ENCODE measurements around the gene PARD3B. TPM values are rescaled to one million over a fixed set of nuclear protein-coding genes. Genes with fewer than 3 reads are reported as not detected.

PARD3B gene
- total and polyA plus RNA-seq, 2 of the 13 experiments (the other 11 are each of a cell fraction or from before 2014, with no cell fraction given) = 0.71 to 2.3 TPM

- H3K9me3 ChIP-seq (ENCODE audit: low read length) = peaks cover 13% of the 10 kb centered on the region
- no peaks in the 10 kb centered on the region for H4K20me1 ChIP-seq (ENCODE audit: insufficient read depth, low read length)
- ATAC-seq = no peak
- no peaks in the 10 kb centered on the region for H3K36me3 ChIP-seq (replicated peaks in 1 of 2; ENCODE audit: control insufficient read depth in 1 of 2, insufficient read depth in 2 of 2, low read length in 2 of 2)
- no peak for DNase-seq (ENCODE audit: low spot score)
- no peak overlapping the region for H3K9ac ChIP-seq (ENCODE audit: insufficient read depth, low read depth, low read length)
- no peak overlapping the region for H2AFZ ChIP-seq (ENCODE audit: low read length)
- no peaks in the 10 kb centered on the region for H3K27me3 ChIP-seq (ENCODE audit: control insufficient read depth in 1 of 2, insufficient read depth in 2 of 2, low read length in 2 of 2)
- in situ Hi-C loops (cut with HindIII; ENCODE audit: extremely low pct_ligation_motif_present, low pct_unique_long_range_greater_than_20kb) = no loop called here
- intact Hi-C loops (cut with micrococcal nuclease; ENCODE audit: unreplicated experiment) = no loop called here
- no peak for FAIRE-seq
- ChIA-PET POLR2A (no interaction called here), CTCF (ENCODE audit: low intra/inter-chr PET ratio, low total read pairs) (no interaction called here)
- H3K4me2 ChIP-seq (ENCODE audit: low read depth, low read length) = no peak overlapping the region
- no peaks in the 10 kb centered on the region for H3K4me1 ChIP-seq (ENCODE audit: insufficient read depth, low read length)
- 52% methylated on average over 7 of the region's 7 CpGs for WGBS (ENCODE audit: low lambda C conversion rate)
- H3K27ac ChIP-seq (ENCODE audit: extremely low read length, insufficient read depth, low read length) = no peak overlapping the region
- BruUV-seq (replicated peaks) = no TSS peak
- H3K79me2 ChIP-seq (ENCODE audit: insufficient read depth, low read length) = no peaks in the 10 kb centered on the region
- no peak overlapping the region for H3K4me3 ChIP-seq (replicated peaks in 1 of 3; ENCODE audit: insufficient read depth in 1 of 3, low read depth in 2 of 3, low read length in 3 of 3)
- no peak for TF ChIP-seq GLI4 (CRISPR knock-in tag; IDR thresholded peaks at IDR 0.05; ENCODE audit: borderline replicate concordance)
- TF ChIP-seq CEBPB (IDR thresholded peaks at IDR 0.05; ENCODE audit: borderline replicate concordance, low read depth, low read length) = peak; percentile 55; the same call in 1 of the 2 replicates
Measured at GRCh38 chr2:204628926-204629712, 83.8 kb downstream of the PARD3B start.

GRCh38 chr2:204632410-204632809 lies 87.1 kb downstream of the PARD3B start:
- intact Hi-C loops (cut with micrococcal nuclease; ENCODE audit: unreplicated experiment) (no loop called here), in situ Hi-C loops (cut with HindIII; ENCODE audit: extremely low pct_ligation_motif_present, low pct_unique_long_range_greater_than_20kb) (no loop called here)
- Histone ChIP-seq H3K27ac (ENCODE audit: extremely low read length, insufficient read depth, low read length) (no peak overlapping the region), H3K9ac (ENCODE audit: insufficient read depth, low read depth, low read length) (no peak overlapping the region), H3K36me3 (replicated peaks in 1 of 2; ENCODE audit: control insufficient read depth in 1 of 2, insufficient read depth in 2 of 2, low read length in 2 of 2) (no peaks in the 10 kb centered on the region), H3K9me3 (ENCODE audit: low read length) (peaks cover 24% of the 10 kb centered on the region), H3K4me1 (ENCODE audit: insufficient read depth, low read length) (no peaks in the 10 kb centered on the region), H3K79me2 (ENCODE audit: insufficient read depth, low read length) (no peaks in the 10 kb centered on the region), H3K27me3 (ENCODE audit: control insufficient read depth in 1 of 2, insufficient read depth in 2 of 2, low read length in 2 of 2) (no peaks in the 10 kb centered on the region), H3K4me3 (replicated peaks in 1 of 3; ENCODE audit: insufficient read depth in 1 of 3, low read depth in 2 of 3, low read length in 3 of 3) (no peak overlapping the region), H3K4me2 (ENCODE audit: low read depth, low read length) (no peak overlapping the region), H4K20me1 (ENCODE audit: insufficient read depth, low read length) (no peaks in the 10 kb centered on the region), H2AFZ (ENCODE audit: low read length) (no peak overlapping the region)
- FAIRE-seq (no peak), DNase-seq (ENCODE audit: low spot score) (no peak), ATAC-seq (no peak)
- ChIA-PET CTCF (ENCODE audit: low intra/inter-chr PET ratio, low total read pairs) (no interaction called here), POLR2A (no interaction called here)
- BruUV-seq (replicated peaks) = no TSS peak
- WGBS (ENCODE audit: low lambda C conversion rate) = 57% methylated on average over 3 of the region's 3 CpGs
- TF ChIP-seq KDM2A (CRISPR knock-in tag; IDR thresholded peaks at IDR 0.05; ENCODE audit: borderline replicate concordance, low read depth) (no peak), ZNF850 (CRISPR knock-in tag; conservative IDR thresholded peaks at IDR 0.05) (no peak), NKX3-1 (CRISPR knock-in tag; IDR thresholded peaks at IDR 0.05) (no peak), ZNF746 (CRISPR knock-in tag; IDR thresholded peaks at IDR 0.05) (no peak), FUBP1 (CRISPR knock-in tag; IDR thresholded peaks at IDR 0.05; ENCODE audit: borderline replicate concordance) (no peak), ZMYM3 (CRISPR knock-in tag; IDR thresholded peaks at IDR 0.05) (no peak), SIN3A (IDR thresholded peaks at IDR 0.05; ENCODE audit: borderline replicate concordance, low read depth, low read length) (no peak), SRY (CRISPR knock-in tag; IDR thresholded peaks at IDR 0.05) (no peak), SIN3B (IDR thresholded peaks at IDR 0.05; ENCODE audit: low read length) (no peak)

Data from HepG2 (cell line).